Measurements from ENCODE around the gene SRPK1.

Gene SRPK1

DNA sequence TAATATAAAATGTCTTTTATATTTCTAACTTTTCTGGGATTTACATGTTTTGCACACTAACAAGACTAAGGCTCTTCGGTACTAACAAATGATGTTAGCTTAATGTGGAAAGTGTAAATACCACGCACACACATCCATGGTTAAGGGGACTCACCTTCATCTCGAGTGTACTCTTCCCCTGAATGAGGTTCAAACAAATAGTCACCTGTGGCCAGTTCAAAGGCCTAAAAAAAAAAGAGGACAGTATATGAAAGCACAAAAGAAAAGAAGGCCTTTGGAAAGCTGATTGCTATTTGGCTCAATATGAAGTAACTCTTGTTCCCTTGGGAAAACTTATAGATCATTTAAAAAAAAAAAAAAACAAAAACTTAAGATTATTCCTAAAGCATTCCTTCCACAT is 78.5 kb downstream of the SRPK1 start:
- Histone ChIP-seq H3K27me3 (ENCODE audit: insufficient read depth, low read depth, severe bottlenecking) (no peaks in the 10 kb centered on the region), H3K36me3 (peaks cover 89% of the 10 kb centered on the region), H3K4me3 (ENCODE audit: low read depth, low read length) (no peak overlapping the region), H3K9me3 (ENCODE audit: severe bottlenecking) (no peaks in the 10 kb centered on the region), H3K27ac (no peak overlapping the region)
- DNase-seq: no peak
- TF ChIP-seq, protein P1, sequence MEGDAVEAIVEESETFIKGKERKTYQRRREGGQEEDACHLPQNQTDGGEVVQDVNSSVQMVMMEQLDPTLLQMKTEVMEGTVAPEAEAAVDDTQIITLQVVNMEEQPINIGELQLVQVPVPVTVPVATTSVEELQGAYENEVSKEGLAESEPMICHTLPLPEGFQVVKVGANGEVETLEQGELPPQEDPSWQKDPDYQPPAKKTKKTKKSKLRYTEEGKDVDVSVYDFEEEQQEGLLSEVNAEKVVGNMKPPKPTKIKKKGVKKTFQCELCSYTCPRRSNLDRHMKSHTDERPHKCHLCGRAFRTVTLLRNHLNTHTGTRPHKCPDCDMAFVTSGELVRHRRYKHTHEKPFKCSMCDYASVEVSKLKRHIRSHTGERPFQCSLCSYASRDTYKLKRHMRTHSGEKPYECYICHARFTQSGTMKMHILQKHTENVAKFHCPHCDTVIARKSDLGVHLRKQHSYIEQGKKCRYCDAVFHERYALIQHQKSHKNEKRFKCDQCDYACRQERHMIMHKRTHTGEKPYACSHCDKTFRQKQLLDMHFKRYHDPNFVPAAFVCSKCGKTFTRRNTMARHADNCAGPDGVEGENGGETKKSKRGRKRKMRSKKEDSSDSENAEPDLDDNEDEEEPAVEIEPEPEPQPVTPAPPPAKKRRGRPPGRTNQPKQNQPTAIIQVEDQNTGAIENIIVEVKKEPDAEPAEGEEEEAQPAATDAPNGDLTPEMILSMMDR (IDR thresholded peaks at IDR 0.05; ENCODE audit: low read depth, low read length): no peak

DNA sequence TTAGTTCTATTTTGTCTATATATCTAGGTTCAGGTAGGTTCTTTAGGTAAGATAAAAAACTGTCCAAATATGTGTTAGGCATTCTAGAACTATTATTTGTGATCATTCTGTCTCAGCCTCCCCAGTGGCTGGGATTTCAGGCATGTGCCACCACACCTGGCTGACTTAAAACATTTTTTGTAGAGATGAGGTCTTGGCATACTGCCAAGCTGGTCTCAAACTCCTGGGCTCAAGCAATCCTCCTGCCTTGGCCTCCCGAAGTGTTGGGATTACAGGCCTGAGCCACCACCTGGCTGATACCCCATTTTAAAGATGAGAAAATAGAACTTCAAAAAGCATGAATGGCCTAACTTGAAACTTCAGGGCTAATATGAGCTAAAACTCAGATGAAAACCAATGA is 81.9 kb downstream of the SRPK1 start:
- Histone ChIP-seq H3K9me3 (ENCODE audit: severe bottlenecking) (no peaks in the 10 kb centered on the region), H3K27me3 (ENCODE audit: insufficient read depth, low read depth, severe bottlenecking) (no peaks in the 10 kb centered on the region), H3K4me3 (ENCODE audit: low read depth, low read length) (no peak overlapping the region), H3K27ac (no peak overlapping the region), H3K36me3 (peaks cover 94% of the 10 kb centered on the region)
- DNase-seq: no peak
- TF ChIP-seq, protein P1 (IDR thresholded peaks at IDR 0.05; ENCODE audit: low read depth, low read length): no peak

DNA sequence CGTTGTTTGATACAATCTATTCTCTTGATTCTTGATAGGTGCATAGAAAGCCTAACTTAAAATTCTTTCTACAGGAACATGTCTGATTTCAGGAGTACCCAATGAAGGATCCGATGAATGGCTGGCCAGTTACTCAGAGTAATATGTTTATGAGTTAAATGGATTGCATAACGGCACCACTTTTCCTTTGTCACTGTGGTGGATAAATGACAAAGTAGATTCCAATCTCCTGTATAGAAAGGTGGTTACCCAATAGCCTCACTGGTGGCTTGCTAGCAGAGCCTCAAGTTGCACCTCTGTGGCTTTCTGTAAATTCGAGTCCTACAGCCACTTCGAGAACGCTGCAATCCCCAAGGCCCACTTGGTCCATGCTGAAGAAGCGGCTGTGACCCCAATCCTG is 87.4 kb downstream of the SRPK1 start:
- no peak overlapping the region for H3K4me3 ChIP-seq (ENCODE audit: low read depth, low read length)
- TF ChIP-seq, protein P1 (IDR thresholded peaks at IDR 0.05; ENCODE audit: low read depth, low read length): no peak
- H3K36me3 ChIP-seq: peaks cover 63% of the 10 kb centered on the region
- H3K27me3 ChIP-seq (ENCODE audit: insufficient read depth, low read depth, severe bottlenecking): no peaks in the 10 kb centered on the region
- no peak overlapping the region for H3K27ac ChIP-seq
- no peak for DNase-seq
- no peaks in the 10 kb centered on the region for H3K9me3 ChIP-seq (ENCODE audit: severe bottlenecking)

DNA sequence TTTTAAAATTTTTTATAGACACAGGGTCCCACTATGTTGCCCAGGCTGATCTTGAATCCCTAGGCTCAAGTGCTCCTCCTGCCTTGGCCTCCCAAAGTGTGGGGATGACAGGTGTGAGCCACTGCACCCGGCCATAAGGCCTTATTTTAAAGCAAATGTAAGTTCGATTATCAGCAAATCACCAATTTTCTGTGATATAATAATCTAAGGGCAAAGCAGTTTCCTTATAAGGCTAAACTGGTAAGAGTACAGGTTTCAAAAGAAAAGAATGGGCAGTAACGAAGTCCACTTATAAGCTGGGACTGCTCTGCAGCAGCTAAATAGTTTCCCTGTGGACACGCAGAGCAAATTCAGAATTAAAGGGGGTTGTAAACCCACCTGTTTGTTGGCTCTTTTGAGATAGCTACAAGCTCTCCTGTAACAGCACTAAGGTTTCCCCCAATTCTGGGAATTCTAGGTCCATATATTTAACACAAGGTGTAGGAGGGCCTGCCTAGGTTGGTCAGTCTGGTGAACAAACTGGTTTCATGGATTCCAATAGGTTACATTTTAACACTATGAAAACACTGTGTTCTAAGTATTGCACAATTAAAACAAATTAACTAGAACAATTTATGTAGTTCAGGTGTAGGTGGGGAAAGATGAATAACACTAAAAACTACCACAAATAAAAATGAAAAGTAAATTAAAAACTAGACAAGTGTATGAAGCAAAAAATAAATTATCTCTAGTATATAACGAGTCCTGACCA is 89.5 kb downstream of the SRPK1 start:
- TF ChIP-seq, protein P1 (IDR thresholded peaks at IDR 0.05; ENCODE audit: low read depth, low read length): no peak
- DNase-seq: no peak
- H3K27me3 ChIP-seq (ENCODE audit: insufficient read depth, low read depth, severe bottlenecking): no peaks in the 10 kb centered on the region
- H3K27ac ChIP-seq: no peak overlapping the region
- H3K4me3 ChIP-seq (ENCODE audit: low read depth, low read length): no peak overlapping the region
- H3K36me3 ChIP-seq: peaks cover 44% of the 10 kb centered on the region
- no peaks in the 10 kb centered on the region for H3K9me3 ChIP-seq (ENCODE audit: severe bottlenecking)

DNA sequence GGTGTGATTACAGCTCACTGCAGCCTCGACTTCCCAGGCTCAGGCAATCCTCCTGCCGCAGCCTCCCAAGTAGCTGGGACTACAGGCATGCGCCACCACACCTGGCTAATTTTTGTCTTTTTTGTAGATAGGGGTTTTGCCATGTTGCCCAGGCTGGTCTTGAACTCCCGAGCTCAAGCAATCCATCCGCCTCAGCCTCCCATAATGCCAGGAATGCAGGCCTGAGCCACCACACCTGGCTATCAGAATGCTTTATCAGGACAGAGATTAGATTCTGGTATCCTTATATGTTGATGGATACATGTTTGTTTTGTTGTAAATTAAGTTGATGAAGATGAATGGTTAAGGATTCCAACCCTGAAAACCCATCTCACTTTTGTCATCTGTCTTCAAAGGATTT is 91.6 kb downstream of the SRPK1 start:
- H3K9me3 ChIP-seq (ENCODE audit: severe bottlenecking): no peaks in the 10 kb centered on the region
- H3K4me3 ChIP-seq (ENCODE audit: low read depth, low read length): no peak overlapping the region
- H3K27me3 ChIP-seq (ENCODE audit: insufficient read depth, low read depth, severe bottlenecking): no peaks in the 10 kb centered on the region
- TF ChIP-seq, protein P1 (IDR thresholded peaks at IDR 0.05; ENCODE audit: low read depth, low read length): no peak
- H3K27ac ChIP-seq: no peak overlapping the region
- no peak for DNase-seq
- peaks cover 23% of the 10 kb centered on the region for H3K36me3 ChIP-seq

Measured in WERI-Rb-1 (cell line).